GM21786 (cell line): ENCODE results near the gene IL36RN.
"Not testable (repeated sequence)": the region's sequence is repeated elsewhere in the genome, so short reads cannot be mapped to it uniquely, and the experiment has no call there.

Experiments used
- ATAC-seq: cut with Tn5 transposase; IDR thresholded peaks from one replicate; pipeline ENCODE4 v1.9.1; 2021; ENCODE audit not compliant: unreplicated experiment

The IL36RN gene

GRCh38 chr2:113072584-113072983, 13.6 kb downstream of the IL36RN start:
- ATAC-seq = no peak

DNA sequence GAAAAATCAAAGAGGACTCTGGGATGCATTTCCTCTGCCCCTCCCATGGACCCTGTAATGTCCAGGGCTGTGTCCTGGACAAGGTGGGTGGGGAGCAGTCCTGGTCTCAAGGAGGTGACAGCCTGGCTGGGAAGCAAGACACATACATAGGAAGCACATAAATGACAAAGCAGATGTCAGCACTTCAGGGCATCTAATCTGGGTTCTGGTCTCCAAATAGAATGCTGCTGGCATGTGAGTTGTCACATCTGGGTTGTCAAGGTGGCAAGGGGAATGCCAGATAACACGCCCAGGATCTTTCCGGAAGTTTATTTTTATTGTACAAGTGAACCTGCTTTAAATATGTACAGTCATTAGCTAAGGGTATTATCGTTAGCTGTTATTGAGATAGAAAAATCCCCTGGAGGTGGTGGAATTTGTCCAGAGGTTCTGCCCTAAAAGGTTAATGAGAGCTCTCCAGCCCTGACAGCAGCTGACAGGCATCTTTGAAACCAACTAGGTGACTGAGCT, 14.4 kb downstream of the IL36RN start:
- ATAC-seq = no peak

- no peak for ATAC-seq
These were observed 16.0 kb downstream of the IL36RN start for GRCh38 chr2:113075030-113075429.

GRCh38 chr2:113075600-113075999, 16.6 kb downstream of the IL36RN start:
- no peak for ATAC-seq

DNA sequence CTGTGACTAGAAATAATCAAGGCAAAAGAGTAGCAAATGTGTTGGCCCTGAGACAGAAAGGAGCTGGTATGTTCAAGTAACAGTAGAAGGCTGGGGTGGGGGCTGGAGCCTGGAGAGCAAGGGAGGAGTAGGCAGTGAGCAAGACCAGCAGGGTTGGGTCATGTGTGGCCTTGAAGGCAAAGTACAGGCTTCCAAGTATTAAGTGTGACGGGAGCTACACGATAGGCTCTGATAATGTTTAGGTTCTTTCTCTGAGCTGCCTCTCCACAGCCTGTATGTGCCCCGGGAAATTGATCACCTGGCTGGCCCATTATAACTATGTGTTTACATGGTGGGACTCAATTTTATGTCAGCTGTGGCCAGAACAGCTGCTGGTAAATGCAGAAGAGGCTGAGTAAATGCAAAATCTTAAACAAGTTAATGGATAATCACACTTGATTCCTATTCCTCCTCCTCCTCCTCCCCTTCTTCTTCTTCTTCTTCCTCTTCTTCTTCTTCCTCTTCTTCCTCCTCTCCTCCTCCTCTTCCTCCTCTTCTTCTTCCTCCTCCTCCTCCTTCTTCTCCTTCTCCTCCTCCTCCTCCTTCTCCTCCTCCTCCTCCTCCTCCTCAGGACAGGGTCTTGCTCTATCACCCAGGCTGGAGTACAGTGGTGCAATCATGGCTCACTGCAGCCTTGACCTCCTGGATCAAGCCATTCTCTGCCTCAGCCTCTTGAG, 18.1 kb downstream of the IL36RN start:
- no peak for ATAC-seq

- ATAC-seq = no peak
These were observed 18.9 kb downstream of the IL36RN start for GRCh38 chr2:113077921-113078320.

DNA sequence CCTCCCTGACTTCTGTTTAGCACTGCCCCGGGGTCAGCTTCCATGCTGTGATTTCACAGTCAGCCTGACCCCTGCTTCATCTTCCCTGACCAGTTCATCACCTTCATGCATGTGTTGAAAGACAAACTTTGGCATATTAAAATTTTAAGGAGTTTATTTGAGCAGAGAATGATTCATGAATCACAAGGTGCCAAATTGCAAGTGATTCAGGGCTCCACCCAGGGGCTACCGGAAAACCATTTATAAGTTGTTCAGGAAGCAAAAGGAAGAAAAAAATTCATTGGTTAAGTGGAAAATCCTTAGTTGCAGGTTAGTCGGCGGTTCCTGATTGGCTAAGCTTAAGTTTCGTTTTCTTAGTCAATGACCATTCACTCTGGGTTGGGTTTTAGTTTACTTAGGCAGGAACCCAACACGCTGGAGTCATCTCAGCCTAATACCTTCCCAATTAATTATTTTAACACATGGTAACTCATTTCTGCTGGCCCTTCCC, 19.4 kb downstream of the IL36RN start:
- ATAC-seq = no peak

DNA sequence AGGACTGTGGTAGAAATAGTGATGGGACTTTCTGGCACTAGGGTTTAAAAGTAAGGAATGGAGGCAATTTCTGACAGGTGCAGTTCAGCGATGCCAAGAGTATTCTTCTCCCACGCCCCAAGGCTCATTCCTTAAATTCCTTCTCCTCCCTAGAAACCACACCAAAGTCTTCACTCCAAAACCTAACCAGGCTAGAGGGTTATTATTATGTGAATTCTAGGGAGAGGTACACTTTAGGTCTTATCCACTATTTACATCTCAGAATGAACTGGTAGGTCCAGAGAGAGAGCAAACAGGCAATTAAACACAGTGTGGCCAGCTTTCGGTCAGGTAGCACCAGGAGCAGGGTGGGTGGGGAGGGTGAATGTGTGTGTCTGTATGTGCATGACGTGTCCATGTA, 20.1 kb downstream of the IL36RN start:
- no peak for ATAC-seq

- peak; percentile 48 for ATAC-seq
These were observed 21.1 kb downstream of the IL36RN start for GRCh38 chr2:113080134-113080533.

DNA sequence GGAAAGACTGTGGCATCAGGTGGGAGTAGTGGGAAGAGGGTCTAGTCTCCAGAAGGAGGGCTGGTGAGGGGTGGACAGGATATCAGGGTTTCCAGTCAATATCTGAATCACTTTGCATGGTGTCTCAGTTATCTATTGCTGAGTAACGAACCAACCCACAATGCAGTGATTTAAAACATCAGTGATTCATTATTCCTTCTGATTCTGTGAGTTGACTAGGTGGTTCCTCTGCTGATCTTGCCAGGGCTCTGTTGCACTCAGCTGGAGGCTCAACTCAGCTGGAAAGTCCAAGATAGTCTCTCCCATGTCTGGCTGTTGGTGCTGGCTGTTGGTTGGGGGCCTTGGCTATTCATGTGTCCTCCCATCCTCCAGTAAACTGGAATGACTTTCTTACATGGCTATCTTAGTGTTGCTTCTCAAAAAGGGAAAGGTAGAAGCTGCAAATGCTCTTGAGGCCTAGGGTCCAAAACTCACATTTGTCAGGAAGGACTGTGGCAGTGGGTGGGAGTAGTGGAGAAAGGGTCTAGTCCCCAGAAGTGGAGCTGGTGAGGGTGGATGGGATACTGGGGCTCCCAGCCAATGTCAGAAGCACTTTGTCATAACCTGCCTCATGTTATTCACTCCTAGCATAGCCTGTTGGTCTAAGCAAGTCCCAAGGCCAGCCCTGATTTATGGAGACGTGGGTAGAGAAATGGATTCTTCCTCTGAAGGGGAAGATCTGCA, 22.7 kb downstream of the IL36RN start:
- ATAC-seq = no peak

DNA sequence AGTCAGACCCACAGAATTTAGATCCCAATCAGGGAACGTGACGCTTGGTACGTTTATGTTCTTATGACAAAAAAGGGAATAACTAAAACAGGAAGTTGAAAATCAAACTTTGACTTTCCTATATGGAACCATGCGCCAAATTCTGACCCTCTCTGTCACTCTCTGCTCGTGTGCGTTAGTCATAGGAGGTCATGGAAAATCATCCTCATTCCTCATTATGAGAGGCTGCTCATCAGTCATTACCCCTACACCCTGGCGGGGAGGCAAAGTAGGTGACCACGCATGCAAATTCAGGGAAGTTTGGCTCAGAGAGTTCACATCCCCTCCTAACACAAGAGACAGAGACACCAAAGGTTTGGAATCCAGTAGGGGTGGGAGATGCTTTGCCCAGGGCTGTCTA, 24.3 kb downstream of the IL36RN start:
- no peak for ATAC-seq

DNA sequence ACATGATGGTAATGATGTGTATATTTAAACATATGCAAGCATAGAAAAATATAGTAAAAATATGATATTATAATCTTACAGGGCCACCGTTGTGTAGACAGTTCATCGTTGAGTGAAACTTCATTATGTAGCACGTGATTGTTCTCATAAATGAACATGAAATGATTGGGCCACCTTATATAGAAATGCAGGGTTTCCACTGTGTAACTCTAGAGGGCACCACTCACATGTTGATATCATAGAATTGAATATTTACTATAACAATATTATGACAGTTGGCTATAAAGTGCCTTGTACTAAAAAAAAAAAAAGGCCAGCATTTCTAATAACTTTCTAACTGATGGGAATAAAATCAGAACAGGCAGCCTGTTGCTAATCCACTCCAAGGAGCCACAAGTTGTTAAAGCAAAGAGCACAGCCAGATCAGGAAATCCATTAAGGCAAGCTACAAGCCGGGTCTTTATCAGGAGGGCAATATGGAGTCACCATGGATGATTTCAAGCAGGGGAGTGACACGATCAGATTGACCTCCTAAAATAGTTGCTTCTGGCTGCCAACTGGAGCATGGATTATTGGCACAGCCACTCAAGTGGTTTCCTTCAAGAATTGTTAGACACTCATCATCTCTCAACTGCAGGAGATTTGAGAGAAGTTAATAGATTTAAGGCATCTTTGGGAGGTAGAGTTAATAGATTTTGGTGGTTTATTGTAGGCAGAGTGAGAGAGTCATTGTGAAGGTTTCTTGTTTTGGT, 25.4 kb downstream of the IL36RN start:
- ATAC-seq = no peak

- no peak for ATAC-seq
These were observed 26.5 kb downstream of the IL36RN start for GRCh38 chr2:113085542-113085941.

GRCh38 chr2:113088213-113088992, 29.4 kb downstream of the IL36RN start:
- ATAC-seq = no peak

DNA sequence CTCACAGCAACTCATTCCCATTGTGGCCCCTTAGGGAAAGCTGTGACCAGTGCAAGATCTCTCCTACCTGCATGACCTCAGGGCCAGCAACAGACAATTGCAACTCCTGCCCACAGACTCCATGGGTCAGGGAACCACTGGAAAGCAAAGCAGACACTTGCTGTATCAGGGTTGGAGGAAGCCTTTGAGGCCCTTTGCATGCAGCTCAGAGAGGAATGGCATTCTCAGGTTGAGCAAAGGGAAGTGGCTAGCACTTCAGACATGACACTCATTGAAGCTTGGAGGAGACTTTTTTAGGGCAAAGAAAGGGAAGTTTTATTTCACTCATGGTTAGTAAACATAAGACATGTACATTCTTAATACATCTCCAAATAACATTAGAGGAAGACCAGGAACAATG, 30.9 kb downstream of the IL36RN start:
- ATAC-seq = no peak

DNA sequence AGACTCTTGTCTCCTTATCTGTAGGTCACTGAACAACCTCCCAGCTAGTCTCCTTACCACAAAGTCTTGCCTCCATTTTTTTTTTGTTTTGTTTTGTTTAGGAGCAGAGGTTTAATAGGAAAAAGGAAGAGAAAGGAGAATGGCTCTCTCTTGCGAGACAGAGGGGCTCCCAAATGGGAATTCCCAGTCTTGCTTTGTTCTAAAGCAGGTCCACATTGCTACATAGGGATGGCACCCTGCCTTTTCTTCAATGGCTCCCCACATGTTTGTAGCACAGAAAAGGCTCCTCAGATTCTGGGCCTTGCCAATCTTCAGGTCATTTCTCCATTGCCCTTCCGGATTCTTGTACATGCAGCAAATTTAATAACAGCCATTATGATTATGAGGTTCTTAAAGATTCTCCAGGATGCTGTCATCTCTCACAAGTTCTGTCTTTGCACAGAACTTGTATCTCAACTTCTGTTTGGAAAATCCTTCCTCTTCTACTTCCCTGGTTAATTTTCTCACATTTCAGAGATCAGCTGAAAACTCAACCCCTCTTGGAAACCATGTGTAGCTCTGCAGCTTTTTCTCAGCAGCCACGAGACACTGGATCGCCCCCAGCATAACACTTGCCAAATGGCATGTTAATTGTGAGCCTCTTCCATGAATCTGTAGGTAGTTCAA, 32.4 kb downstream of the IL36RN start:
- no peak for ATAC-seq

GRCh38 chr2:113092864-113093612, 34.0 kb downstream of the IL36RN start:
- ATAC-seq = no peak

DNA sequence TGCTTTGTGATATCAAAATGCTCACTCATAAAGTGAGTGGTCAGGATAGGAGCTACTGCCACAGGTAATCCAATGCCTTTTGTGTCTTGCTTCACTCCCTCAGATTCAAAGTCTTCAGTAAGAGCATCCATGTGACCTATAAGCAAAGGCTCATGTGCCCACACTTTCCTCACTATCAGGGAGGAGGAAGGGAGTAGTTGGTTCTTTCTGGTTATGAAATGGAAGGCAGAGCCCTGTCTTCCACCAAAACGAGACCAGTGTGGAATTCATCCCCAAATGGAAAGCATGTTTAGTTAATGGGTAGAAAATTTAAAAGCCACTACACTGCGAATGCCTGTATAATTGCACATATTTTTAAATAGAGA, 34.6 kb downstream of the IL36RN start:
- ATAC-seq = no peak

DNA sequence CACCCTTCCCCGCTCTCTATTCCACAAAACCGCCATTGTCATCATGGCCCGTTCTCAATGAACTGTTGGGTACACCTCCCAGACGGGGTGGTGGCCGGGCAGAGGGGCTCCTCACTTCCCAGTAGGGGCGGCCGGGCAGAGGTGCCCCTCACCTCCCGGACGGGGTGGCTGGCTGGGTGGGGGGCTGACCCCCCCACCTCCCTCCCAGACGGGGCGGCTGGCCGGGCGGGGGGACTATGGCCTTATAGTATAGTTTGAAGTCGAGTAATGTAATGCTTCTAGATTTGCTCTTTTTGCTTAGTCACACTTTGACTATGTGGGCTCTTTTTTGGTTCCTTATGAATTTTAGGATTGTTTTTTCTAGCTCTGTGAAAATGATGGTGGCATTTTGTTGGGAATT, 37.3 kb downstream of the IL36RN start:
- ATAC-seq = not testable (repeated sequence)
